H1 (cell line): Measurements from ENCODE around the gene NDUFA7. TPM values are rescaled to one million over a fixed set of nuclear protein-coding genes. Genes with fewer than 3 reads are reported as not detected.

ENCODE experiments used
- BRCA1 ChIP-seq: IDR thresholded peaks from 2 replicates; pipeline ENCODE4 v1.6.1; 2012; ENCODE audit warnings: low read depth, low read length, improper control_type of control experiment
- KDM1A ChIP-seq: fragments of 200-600, 300-600 bp; sonication (generic); IDR thresholded peaks from 2 replicates; pipeline ENCODE4 v1.7.1; 2016; ENCODE audit warnings: mild to moderate bottlenecking, low read length, borderline replicate concordance
- POU5F1 ChIP-seq: IDR thresholded peaks from 2 replicates; pipeline ENCODE4 v1.6.1; 2011; ENCODE audit warnings: low read depth, mild to moderate bottlenecking, low read length, moderate library complexity
- SIX5 ChIP-seq: IDR thresholded peaks from 2 replicates; pipeline ENCODE4 v1.6.1; 2011; ENCODE audit warnings: mild to moderate bottlenecking, low read depth, low read length
- TCF12 ChIP-seq: IDR thresholded peaks from 2 replicates; pipeline ENCODE4 v1.6.1; 2011; ENCODE audit warnings: low read depth, mild to moderate bottlenecking, low read length
- polyA plus RNA-seq, 7 experiments: library from polyadenylated mRNA; depleted of rRNA in 3 of 7; stranded (reverse) in 5 of 7; unstranded in 2 of 7; fragments of >200 nt in 5 of 7; fragments of 200-250 nt in 2 of 7; gene quantifications; 1 replicate in 5 of 7; 2 replicates in 1 of 7; 4 replicates in 1 of 7; pipeline versions ENCODE4 v1.2.1 to v1.2.3, GENCODE V29; 2011 to 2013; ENCODE audit warnings: missing spikeins in 2 of 7, mixed read lengths in 2 of 7
- total RNA-seq: library from RNA; stranded (reverse); fragmentation: NEBNext Ultra II Directional; extraction: Animal tissue kit (Norgen Biotek cat#: 25700); gene quantifications from 2 replicates; pipeline ENCODE4 v1.2.1, GENCODE V29; 2021
- TF ChIP-seq, protein P1 (sequence below): fragments of 300-600 bp; sonication (generic); IDR thresholded peaks from 2 replicates; pipeline ENCODE4 v1.7.1; 2012; ENCODE audit warnings: low read length, moderate library complexity, mild to moderate bottlenecking, inconsistent platforms; ENCODE audit not compliant: insufficient replicate concordance
- TF ChIP-seq, protein P2 (sequence below): IDR thresholded peaks from 2 replicates; pipeline ENCODE4 v1.6.1; 2012; ENCODE audit warnings: low read length, inconsistent platforms

The NDUFA7 gene
- total and polyA plus RNA-seq, 2 of the 8 experiments (the other 6 are each of a cell fraction or from before 2014, with no cell fraction given) = 54.4 to 286 TPM

DNA sequence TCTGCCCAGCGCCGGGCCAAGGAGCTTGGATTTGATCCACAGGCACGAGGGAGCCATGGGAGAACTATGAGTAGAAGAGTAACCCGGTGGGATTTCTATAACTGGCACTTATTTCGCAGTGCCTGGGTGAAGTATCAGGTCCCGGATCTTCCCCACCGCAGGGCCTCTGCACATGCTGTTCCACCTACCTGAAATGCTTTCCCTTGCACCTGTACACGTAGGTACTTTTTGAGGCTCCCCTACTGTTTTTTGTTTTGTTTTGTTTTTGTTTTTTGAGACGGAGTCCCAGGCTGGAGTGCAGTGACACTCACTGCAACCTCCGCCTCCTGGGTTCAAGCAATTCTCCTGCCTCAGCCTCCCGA is 22.3 kb upstream of the NDUFA7 start (continued):
- TF ChIP-seq, protein P1, sequence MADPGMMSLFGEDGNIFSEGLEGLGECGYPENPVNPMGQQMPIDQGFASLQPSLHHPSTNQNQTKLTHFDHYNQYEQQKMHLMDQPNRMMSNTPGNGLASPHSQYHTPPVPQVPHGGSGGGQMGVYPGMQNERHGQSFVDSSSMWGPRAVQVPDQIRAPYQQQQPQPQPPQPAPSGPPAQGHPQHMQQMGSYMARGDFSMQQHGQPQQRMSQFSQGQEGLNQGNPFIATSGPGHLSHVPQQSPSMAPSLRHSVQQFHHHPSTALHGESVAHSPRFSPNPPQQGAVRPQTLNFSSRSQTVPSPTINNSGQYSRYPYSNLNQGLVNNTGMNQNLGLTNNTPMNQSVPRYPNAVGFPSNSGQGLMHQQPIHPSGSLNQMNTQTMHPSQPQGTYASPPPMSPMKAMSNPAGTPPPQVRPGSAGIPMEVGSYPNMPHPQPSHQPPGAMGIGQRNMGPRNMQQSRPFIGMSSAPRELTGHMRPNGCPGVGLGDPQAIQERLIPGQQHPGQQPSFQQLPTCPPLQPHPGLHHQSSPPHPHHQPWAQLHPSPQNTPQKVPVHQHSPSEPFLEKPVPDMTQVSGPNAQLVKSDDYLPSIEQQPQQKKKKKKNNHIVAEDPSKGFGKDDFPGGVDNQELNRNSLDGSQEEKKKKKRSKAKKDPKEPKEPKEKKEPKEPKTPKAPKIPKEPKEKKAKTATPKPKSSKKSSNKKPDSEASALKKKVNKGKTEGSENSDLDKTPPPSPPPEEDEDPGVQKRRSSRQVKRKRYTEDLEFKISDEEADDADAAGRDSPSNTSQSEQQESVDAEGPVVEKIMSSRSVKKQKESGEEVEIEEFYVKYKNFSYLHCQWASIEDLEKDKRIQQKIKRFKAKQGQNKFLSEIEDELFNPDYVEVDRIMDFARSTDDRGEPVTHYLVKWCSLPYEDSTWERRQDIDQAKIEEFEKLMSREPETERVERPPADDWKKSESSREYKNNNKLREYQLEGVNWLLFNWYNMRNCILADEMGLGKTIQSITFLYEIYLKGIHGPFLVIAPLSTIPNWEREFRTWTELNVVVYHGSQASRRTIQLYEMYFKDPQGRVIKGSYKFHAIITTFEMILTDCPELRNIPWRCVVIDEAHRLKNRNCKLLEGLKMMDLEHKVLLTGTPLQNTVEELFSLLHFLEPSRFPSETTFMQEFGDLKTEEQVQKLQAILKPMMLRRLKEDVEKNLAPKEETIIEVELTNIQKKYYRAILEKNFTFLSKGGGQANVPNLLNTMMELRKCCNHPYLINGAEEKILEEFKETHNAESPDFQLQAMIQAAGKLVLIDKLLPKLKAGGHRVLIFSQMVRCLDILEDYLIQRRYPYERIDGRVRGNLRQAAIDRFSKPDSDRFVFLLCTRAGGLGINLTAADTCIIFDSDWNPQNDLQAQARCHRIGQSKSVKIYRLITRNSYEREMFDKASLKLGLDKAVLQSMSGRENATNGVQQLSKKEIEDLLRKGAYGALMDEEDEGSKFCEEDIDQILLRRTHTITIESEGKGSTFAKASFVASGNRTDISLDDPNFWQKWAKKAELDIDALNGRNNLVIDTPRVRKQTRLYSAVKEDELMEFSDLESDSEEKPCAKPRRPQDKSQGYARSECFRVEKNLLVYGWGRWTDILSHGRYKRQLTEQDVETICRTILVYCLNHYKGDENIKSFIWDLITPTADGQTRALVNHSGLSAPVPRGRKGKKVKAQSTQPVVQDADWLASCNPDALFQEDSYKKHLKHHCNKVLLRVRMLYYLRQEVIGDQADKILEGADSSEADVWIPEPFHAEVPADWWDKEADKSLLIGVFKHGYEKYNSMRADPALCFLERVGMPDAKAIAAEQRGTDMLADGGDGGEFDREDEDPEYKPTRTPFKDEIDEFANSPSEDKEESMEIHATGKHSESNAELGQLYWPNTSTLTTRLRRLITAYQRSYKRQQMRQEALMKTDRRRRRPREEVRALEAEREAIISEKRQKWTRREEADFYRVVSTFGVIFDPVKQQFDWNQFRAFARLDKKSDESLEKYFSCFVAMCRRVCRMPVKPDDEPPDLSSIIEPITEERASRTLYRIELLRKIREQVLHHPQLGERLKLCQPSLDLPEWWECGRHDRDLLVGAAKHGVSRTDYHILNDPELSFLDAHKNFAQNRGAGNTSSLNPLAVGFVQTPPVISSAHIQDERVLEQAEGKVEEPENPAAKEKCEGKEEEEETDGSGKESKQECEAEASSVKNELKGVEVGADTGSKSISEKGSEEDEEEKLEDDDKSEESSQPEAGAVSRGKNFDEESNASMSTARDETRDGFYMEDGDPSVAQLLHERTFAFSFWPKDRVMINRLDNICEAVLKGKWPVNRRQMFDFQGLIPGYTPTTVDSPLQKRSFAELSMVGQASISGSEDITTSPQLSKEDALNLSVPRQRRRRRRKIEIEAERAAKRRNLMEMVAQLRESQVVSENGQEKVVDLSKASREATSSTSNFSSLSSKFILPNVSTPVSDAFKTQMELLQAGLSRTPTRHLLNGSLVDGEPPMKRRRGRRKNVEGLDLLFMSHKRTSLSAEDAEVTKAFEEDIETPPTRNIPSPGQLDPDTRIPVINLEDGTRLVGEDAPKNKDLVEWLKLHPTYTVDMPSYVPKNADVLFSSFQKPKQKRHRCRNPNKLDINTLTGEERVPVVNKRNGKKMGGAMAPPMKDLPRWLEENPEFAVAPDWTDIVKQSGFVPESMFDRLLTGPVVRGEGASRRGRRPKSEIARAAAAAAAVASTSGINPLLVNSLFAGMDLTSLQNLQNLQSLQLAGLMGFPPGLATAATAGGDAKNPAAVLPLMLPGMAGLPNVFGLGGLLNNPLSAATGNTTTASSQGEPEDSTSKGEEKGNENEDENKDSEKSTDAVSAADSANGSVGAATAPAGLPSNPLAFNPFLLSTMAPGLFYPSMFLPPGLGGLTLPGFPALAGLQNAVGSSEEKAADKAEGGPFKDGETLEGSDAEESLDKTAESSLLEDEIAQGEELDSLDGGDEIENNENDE = no peak
- TF ChIP-seq TCF12 (no peak), BRCA1 (no peak), POU5F1 (no peak), SIX5 (no peak), KDM1A (peak; percentile 59; the same call in 1 of the 2 replicates)
- TF ChIP-seq, protein P2, sequence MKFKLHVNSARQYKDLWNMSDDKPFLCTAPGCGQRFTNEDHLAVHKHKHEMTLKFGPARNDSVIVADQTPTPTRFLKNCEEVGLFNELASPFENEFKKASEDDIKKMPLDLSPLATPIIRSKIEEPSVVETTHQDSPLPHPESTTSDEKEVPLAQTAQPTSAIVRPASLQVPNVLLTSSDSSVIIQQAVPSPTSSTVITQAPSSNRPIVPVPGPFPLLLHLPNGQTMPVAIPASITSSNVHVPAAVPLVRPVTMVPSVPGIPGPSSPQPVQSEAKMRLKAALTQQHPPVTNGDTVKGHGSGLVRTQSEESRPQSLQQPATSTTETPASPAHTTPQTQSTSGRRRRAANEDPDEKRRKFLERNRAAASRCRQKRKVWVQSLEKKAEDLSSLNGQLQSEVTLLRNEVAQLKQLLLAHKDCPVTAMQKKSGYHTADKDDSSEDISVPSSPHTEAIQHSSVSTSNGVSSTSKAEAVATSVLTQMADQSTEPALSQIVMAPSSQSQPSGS = no peak
